ENCODE data around the gene CPA2.

Gene CPA2

DNA sequence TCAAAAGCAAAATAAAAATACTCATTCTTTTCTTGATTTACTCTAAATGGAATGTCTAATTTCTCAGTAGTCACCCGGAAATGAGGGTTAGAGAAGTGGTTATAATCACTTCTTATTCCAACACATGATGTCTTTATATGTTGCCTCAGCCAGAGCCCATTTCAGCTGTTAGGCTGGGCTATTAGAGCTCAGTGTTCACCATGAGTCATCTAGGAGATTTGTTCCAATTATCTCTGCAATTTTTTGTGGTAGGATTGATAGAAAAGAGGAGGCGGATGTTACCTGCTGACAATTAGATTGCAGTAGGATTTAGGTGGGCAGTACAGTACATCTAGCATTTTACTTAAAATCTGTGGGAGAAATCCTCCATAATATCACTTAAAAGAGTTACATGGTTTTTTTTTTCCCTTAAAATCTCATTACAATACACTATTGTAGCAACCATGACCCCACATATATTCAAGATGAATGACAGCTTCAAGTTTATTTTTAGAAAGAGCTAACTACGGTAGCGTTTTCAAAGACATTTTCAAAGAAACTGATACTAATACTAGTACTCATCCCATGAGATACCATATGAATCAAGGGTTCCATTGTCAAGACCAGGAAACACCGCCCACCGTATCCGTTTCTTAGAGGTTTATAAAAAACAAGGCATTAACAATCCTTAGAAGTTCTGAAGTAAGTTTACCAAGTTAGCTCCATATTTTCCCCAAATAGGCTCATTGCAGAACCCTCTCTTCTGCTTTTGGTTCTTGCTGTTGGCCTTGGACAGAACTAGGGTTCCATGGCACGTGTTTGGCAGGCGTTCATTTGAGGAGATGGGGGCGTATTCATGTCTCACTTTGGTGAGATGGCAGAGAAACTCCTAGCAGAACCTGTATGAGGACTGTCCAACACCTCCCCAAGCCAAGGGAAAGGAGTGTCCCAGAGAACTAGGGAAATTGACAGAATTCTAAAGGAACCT is 10.4 kb downstream of the CPA2 start:
- H3K27me3 ChIP-seq, result peaks cover 49% of the 10 kb centered on the region
- H3K4me1 ChIP-seq (ENCODE audit: control insufficient read depth in 1 of 2, insufficient read depth in 1 of 2, low read depth in 1 of 2, low read length in 1 of 2), result peaks cover 3 to 17% of the 10 kb centered on the region in 2 experiments
- H3K4me3 ChIP-seq (ENCODE audit: low read depth in 1 of 2, low read length in 1 of 2), result no peak overlapping the region
- H3K27ac ChIP-seq, result no peak overlapping the region
- H3K9me3 ChIP-seq, result no peaks in the 10 kb centered on the region
- TF ChIP-seq, protein P1, sequence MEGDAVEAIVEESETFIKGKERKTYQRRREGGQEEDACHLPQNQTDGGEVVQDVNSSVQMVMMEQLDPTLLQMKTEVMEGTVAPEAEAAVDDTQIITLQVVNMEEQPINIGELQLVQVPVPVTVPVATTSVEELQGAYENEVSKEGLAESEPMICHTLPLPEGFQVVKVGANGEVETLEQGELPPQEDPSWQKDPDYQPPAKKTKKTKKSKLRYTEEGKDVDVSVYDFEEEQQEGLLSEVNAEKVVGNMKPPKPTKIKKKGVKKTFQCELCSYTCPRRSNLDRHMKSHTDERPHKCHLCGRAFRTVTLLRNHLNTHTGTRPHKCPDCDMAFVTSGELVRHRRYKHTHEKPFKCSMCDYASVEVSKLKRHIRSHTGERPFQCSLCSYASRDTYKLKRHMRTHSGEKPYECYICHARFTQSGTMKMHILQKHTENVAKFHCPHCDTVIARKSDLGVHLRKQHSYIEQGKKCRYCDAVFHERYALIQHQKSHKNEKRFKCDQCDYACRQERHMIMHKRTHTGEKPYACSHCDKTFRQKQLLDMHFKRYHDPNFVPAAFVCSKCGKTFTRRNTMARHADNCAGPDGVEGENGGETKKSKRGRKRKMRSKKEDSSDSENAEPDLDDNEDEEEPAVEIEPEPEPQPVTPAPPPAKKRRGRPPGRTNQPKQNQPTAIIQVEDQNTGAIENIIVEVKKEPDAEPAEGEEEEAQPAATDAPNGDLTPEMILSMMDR (IDR thresholded peaks at IDR 0.05), result no peak
- H3K36me3 ChIP-seq, result no peaks in the 10 kb centered on the region

DNA sequence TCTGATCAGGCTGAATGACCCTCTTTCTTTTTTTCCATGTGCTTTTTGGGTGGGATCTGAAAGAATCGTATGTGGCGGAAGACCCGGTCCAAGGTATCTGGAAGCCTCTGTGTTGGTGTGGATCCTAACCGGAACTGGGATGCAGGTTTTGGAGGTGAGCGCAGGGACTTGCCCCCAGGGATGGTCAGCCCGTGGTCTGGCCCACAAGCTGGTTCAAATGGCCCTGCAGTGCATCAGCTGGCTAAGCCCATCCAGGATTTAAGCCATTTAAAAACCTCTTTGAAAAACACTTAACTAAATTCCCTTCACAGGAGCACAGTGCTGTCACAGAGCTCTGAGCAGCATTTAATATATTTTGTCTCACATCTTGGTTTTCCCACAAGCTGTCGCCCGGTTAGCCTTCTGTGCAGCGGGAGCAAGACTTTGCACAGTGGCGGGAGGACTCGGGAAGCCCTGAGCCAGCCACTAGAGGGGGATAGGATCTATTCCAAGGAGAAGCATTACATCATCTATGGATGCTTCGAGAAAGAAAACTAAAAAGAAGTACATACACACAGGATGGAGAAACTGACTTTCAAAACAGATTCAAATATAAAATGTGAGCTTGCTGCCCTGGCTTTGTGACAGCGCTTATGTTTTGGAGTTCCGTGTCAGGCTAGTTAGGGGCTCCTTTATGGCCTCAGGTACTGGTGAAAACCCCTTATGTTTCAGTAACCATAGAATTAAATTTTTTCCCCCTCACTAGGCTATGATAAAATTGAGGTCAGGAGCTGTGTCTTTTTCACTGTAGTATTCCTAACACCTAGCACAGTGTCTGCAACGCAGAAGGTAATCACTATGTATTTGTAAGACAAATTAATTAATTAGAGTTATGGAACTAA is 11.3 kb downstream of the CPA2 start:
- H3K4me1 ChIP-seq (ENCODE audit: control insufficient read depth in 1 of 2, insufficient read depth in 1 of 2, low read depth in 1 of 2, low read length in 1 of 2), result peaks cover 2 to 11% of the 10 kb centered on the region in 2 experiments
- no peaks in the 10 kb centered on the region for H3K36me3 ChIP-seq
- TF ChIP-seq, protein P1 (IDR thresholded peaks at IDR 0.05), result no peak
- no peaks in the 10 kb centered on the region for H3K9me3 ChIP-seq
- H3K27me3 ChIP-seq, result peaks cover 40% of the 10 kb centered on the region
- H3K27ac ChIP-seq, result no peak overlapping the region
- no peak overlapping the region for H3K4me3 ChIP-seq (ENCODE audit: low read depth in 1 of 2, low read length in 1 of 2)

DNA sequence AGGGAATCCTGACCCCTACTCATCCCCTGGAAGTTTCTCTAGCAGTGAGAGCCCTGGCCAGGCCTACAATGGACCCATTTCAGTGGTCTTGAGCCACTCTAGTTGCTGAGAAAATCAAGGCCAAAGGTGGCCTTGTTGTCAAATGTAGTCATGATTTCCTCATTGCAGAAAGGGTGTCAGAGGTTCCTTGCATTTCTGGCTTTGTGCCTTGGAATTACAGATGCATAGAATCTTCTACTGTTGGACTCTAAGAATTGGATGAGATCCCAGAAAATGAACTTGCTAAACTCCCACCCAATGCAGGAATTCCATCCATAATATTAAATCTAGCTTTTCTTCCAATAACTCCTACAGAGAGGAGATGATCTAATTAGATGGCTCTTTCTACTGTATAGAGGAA is 12.2 kb downstream of the CPA2 start:
- no peaks in the 10 kb centered on the region for H3K9me3 ChIP-seq
- peaks cover 0 to 3% of the 10 kb centered on the region in 2 experiments for H3K4me1 ChIP-seq (ENCODE audit: control insufficient read depth in 1 of 2, insufficient read depth in 1 of 2, low read depth in 1 of 2, low read length in 1 of 2)
- no peaks in the 10 kb centered on the region for H3K36me3 ChIP-seq
- TF ChIP-seq, protein P1 (IDR thresholded peaks at IDR 0.05), result no peak
- H3K4me3 ChIP-seq (ENCODE audit: low read depth in 1 of 2, low read length in 1 of 2), result no peak overlapping the region
- no peak overlapping the region for H3K27ac ChIP-seq
- peaks cover 31% of the 10 kb centered on the region for H3K27me3 ChIP-seq

DNA sequence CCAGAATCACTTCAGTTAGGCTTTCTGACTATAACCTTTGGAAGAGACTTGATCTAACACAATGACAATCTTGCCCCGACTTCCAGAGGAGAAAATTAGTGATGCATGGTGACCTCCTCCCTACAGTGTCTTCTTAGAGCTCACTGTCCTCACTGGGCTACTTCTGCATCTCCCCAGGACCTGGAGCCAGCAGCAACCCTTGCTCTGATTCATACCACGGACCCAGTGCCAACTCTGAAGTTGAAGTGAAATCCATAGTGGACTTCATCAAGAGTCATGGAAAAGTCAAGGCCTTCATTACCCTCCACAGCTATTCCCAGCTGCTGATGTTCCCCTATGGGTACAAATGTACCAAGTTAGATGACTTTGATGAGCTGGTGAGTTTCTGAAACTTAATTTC is 12.6 kb downstream of the CPA2 start:
- H3K4me1 ChIP-seq (ENCODE audit: control insufficient read depth in 1 of 2, insufficient read depth in 1 of 2, low read depth in 1 of 2, low read length in 1 of 2), result no peaks in the 10 kb centered on the region
- no peak overlapping the region for H3K27ac ChIP-seq
- H3K27me3 ChIP-seq, result peaks cover 27% of the 10 kb centered on the region
- no peaks in the 10 kb centered on the region for H3K36me3 ChIP-seq
- no peak overlapping the region for H3K4me3 ChIP-seq (ENCODE audit: low read depth in 1 of 2, low read length in 1 of 2)
- TF ChIP-seq, protein P1 (IDR thresholded peaks at IDR 0.05), result no peak
- no peaks in the 10 kb centered on the region for H3K9me3 ChIP-seq

DNA sequence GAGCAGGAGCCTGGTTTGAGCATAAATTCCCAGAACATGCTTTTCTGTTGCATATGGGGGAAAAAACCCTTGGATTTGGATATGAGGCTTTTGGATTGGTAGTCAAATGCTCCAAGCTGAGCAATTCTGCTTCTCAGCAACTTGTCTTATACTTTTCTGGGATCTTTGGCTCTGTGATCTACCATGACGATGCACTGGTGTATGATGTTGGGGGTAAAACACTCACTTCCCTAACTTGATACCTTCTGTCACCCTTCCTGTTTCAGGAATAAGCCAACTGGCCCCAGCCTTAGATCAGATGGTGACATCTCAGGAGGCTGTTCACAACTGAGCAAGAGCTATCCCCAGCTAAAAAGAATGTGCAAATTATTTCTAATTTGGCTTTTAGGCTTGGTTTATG is 13.2 kb downstream of the CPA2 start:
- Histone ChIP-seq H3K36me3 (no peaks in the 10 kb centered on the region), H3K27me3 (peaks cover 21% of the 10 kb centered on the region), H3K9me3 (no peaks in the 10 kb centered on the region), H3K4me3 (ENCODE audit: low read depth in 1 of 2, low read length in 1 of 2) (no peak overlapping the region), H3K4me1 (ENCODE audit: control insufficient read depth in 1 of 2, insufficient read depth in 1 of 2, low read depth in 1 of 2, low read length in 1 of 2) (no peaks in the 10 kb centered on the region), H3K27ac (no peak overlapping the region)
- TF ChIP-seq, protein P1 (IDR thresholded peaks at IDR 0.05), result no peak

All from neutrophil (primary cell).